ENCODE data around the gene ZBTB20.

DNA sequence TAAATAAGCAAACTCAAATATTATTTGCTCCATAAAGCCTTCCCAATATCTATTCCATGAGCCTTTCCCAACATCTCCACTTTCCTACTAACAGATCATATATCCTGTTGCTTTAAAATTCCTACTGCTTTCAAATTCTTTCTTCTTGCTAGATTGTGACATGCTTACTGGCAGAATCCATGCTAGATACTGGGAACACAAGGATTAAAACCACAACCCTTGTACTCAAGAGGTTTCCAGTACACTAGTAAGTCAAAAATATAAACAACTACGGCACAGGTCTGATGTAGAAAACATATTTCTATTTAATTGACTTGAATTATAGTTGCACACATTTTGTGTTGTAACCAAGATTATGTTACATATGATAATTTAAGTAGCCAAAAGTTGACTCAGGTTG is 275.0 kb downstream of the ZBTB20 start:
- TF ChIP-seq CTCF (IDR thresholded peaks at IDR 0.05) (no peak), EP300 (IDR thresholded peaks at IDR 0.05) (no peak)
